SU-DHL-6 (cell line): ENCODE measurements around the gene FOXA1.

Experiments
- H2AFZ ChIP-seq: fragments of 200-600 bp; sonication (generic); 2 replicates; pipeline ENCODE4 v1.6.1; 2014; ENCODE audit warnings: low read depth, mild to moderate bottlenecking, moderate library complexity, mixed read lengths, antibody characterized with exemption, low read length; ENCODE audit not compliant: severe bottlenecking
- H3F3A ChIP-seq: fragments of 200-600 bp; shearing (Covaris generic); 2 replicates; pipeline ENCODE4 v1.6.0; 2016; ENCODE audit warnings: antibody characterized with exemption, mild to moderate bottlenecking; ENCODE audit not compliant: insufficient read depth
- H3K27ac ChIP-seq: fragments of 200-600 bp; sonication (generic); 2 replicates; pipeline ENCODE4 v1.5.1; 2016; ENCODE audit warnings: low read depth, mild to moderate bottlenecking, low read length, moderate library complexity, mixed read lengths
- H3K27me3 ChIP-seq: fragments of 200-600 bp; sonication (generic), shearing (Covaris generic); 2 replicates; pipeline ENCODE4 v1.6.0; 2014; ENCODE audit warnings: mild to moderate bottlenecking, low read length
- H3K36me3 ChIP-seq: fragments of 200-600 bp; sonication (generic); 2 replicates; pipeline ENCODE4 v1.6.1; 2014; ENCODE audit warnings: mild to moderate bottlenecking, low read length, mixed read lengths
- H3K4me2 ChIP-seq: fragments of 300-600, 200-600 bp; shearing (Covaris generic), sonication (generic); 2 replicates; pipeline ENCODE4 v1.6.0; 2014; ENCODE audit warnings: low read length, low read depth, mild to moderate bottlenecking; ENCODE audit not compliant: poor library complexity, severe bottlenecking
- H3K4me3 ChIP-seq: fragments of 200-600 bp; sonication (generic); 2 replicates; pipeline ENCODE4 v1.5.1; 2014; ENCODE audit warnings: antibody characterized with exemption, low read length, mild to moderate bottlenecking, mixed read lengths; ENCODE audit not compliant: insufficient read depth, poor library complexity, severe bottlenecking
- H3K79me2 ChIP-seq: fragments of 200-600 bp; sonication (generic); 2 replicates; pipeline ENCODE4 v1.6.1; 2014; ENCODE audit warnings: mild to moderate bottlenecking, low read length, moderate library complexity; ENCODE audit not compliant: insufficient read depth
- H3K9ac ChIP-seq: fragments of 200-600 bp; sonication (generic); 2 replicates; pipeline ENCODE4 v1.7.0; 2014; ENCODE audit warnings: mild to moderate bottlenecking, low read length
- H3K9me2 ChIP-seq: fragments of 200-600 bp; sonication (generic); replicated peaks from 2 replicates; pipeline ENCODE4 v1.6.1; 2014; ENCODE audit warnings: low read length; ENCODE audit not compliant: insufficient read depth
- H3K9me3 ChIP-seq: fragments of 200-600 bp; sonication (generic); 2 replicates; pipeline ENCODE4 v1.6.1; 2014; ENCODE audit warnings: low read length, mixed read lengths; ENCODE audit not compliant: insufficient read depth
- H4K20me1 ChIP-seq: fragments of 200-600 bp; sonication (generic); 2 replicates; pipeline ENCODE4 v1.6.1; 2014; ENCODE audit warnings: low read depth, mild to moderate bottlenecking, antibody characterized with exemption, low read length, moderate library complexity, mixed read lengths
- EZH2phosphoT487 ChIP-seq: fragments of 200-600 bp; sonication (generic), shearing (Covaris generic); conservative IDR thresholded peaks from 2 replicates; pipeline ENCODE4 v1.6.1; 2018; ENCODE audit warnings: mild to moderate bottlenecking, antibody characterized with exemption, low read length, moderate library complexity, mixed read lengths
- TF ChIP-seq, protein P1 (sequence below): fragments of 200-600 bp; sonication (generic); IDR thresholded peaks from one replicate; pipeline ENCODE4 v1.5.1; 2017; ENCODE audit warnings: antibody characterized with exemption, mild to moderate bottlenecking, low read length, moderate library complexity; ENCODE audit not compliant: insufficient read depth, poor library complexity, severe bottlenecking

The FOXA1 gene

DNA sequence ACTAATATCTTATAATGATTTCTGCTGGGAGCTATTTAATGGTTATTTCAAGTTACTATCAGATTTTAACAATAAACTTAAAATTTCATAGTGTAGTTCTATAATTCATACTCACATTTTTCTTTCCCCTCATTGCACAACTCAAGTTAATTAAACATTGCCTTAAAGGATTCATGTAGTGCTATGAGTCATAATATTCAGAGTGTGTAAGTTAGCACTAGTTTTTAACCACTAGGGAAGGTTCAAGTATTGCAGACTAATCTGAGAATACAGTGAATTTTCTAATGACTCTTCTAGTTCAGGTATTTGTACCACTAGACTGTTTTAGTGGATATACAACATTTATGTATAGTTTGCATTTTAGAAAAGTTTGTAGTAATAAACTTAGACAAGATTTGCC lies 49.9 kb downstream of the FOXA1 start:
- no peak overlapping the region for H3K9ac ChIP-seq
- H3K4me3 ChIP-seq = no peak overlapping the region
- no peak overlapping the region for H3K27ac ChIP-seq
- no peaks in the 10 kb centered on the region for H3K9me2 ChIP-seq
- no peaks in the 10 kb centered on the region for H3K36me3 ChIP-seq
- H4K20me1 ChIP-seq = no peaks in the 10 kb centered on the region
- TF ChIP-seq EZH2phosphoT487 = no peak
- TF ChIP-seq, protein P1, sequence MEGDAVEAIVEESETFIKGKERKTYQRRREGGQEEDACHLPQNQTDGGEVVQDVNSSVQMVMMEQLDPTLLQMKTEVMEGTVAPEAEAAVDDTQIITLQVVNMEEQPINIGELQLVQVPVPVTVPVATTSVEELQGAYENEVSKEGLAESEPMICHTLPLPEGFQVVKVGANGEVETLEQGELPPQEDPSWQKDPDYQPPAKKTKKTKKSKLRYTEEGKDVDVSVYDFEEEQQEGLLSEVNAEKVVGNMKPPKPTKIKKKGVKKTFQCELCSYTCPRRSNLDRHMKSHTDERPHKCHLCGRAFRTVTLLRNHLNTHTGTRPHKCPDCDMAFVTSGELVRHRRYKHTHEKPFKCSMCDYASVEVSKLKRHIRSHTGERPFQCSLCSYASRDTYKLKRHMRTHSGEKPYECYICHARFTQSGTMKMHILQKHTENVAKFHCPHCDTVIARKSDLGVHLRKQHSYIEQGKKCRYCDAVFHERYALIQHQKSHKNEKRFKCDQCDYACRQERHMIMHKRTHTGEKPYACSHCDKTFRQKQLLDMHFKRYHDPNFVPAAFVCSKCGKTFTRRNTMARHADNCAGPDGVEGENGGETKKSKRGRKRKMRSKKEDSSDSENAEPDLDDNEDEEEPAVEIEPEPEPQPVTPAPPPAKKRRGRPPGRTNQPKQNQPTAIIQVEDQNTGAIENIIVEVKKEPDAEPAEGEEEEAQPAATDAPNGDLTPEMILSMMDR = no peak
- H3K9me3 ChIP-seq = no peaks in the 10 kb centered on the region; the same call in 1 of the 2 replicates
- H3F3A ChIP-seq = no peaks in the 10 kb centered on the region
- H2AFZ ChIP-seq = no peak overlapping the region
- H3K4me2 ChIP-seq = no peak overlapping the region
- H3K27me3 ChIP-seq = no peaks in the 10 kb centered on the region
- H3K79me2 ChIP-seq = no peaks in the 10 kb centered on the region

DNA sequence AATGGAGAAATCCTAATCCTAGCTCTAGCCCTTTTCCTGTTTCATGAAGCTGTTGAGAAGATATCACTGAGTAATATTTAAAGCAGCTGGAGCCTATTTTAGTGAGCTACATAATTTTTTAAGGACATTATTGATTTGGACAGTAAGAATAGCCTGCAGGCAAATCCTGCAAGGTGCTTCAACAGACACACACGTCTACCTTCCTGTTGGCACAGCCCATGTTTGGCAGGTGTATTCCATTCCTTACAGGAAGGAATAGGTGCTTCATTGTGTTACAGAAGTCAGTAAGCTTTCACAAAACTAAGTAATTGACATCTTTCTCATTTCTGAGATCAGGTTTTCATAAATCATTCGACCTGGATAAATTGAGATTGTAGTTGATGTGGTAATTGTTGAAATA lies 50.6 kb downstream of the FOXA1 start:
- no peak overlapping the region for H3K4me2 ChIP-seq
- no peaks in the 10 kb centered on the region for H3K79me2 ChIP-seq
- H3K36me3 ChIP-seq = no peaks in the 10 kb centered on the region
- no peak overlapping the region for H3K9ac ChIP-seq
- no peaks in the 10 kb centered on the region for H3F3A ChIP-seq
- no peak overlapping the region for H3K27ac ChIP-seq
- no peak for TF ChIP-seq EZH2phosphoT487
- TF ChIP-seq, protein P1 = no peak
- H4K20me1 ChIP-seq = no peaks in the 10 kb centered on the region
- H2AFZ ChIP-seq = no peak overlapping the region
- no peaks in the 10 kb centered on the region for H3K9me2 ChIP-seq
- no peaks in the 10 kb centered on the region; the same call in 1 of the 2 replicates for H3K9me3 ChIP-seq
- no peak overlapping the region for H3K4me3 ChIP-seq
- no peaks in the 10 kb centered on the region for H3K27me3 ChIP-seq

DNA sequence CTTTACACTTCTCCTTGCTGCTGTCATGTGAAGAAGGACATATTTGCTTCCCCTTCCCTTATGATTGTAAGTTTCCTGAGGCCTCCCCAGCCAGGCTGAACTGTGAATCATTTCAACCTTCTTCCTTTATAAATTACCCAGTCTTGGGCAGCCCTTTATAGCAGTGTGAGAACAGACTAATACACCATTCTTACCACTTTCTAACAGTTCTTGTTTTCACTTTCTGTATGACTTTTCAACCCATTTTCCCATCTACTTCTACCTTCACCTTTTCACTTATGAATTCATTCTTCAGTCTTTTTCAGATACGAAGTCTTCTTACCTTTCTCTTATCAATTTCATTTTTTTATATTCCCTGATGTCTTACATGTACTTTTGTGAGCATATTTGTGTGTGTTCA lies 55.1 kb downstream of the FOXA1 start:
- Histone ChIP-seq H3K4me2 (no peak overlapping the region), H2AFZ (no peak overlapping the region), H3K9ac (no peak overlapping the region), H3K36me3 (no peaks in the 10 kb centered on the region), H3K4me3 (no peak overlapping the region), H3K9me2 (no peaks in the 10 kb centered on the region), H3K79me2 (no peaks in the 10 kb centered on the region), H4K20me1 (no peaks in the 10 kb centered on the region), H3K27me3 (no peaks in the 10 kb centered on the region), H3F3A (no peaks in the 10 kb centered on the region), H3K9me3 (no peaks in the 10 kb centered on the region; the same call in 1 of the 2 replicates), H3K27ac (no peak overlapping the region)
- no peak for TF ChIP-seq EZH2phosphoT487
- TF ChIP-seq, protein P1 = no peak
